Body of pancreas (tissue), 4 donors: Measurements from ENCODE around the gene CES3. TPM values are rescaled to one million over a fixed set of nuclear protein-coding genes. Genes with fewer than 3 reads are reported as not detected.

ENCODE experiments used
- ATAC-seq: fragments of 150-250 bp; one replicate; pipeline ENCODE4 v1.9.1; 2016
- DNase-seq, 4 donors: peaks; one replicate each; pipeline ENCODE4 v3.0.0-alpha.2; 2019
- H3K27ac ChIP-seq, 4 donors: fragments of 200-600 bp; sonication (generic); 1 replicate in 3 of 4; 2 replicates in 1 of 4; pipeline versions ENCODE4 v1.5.1 to v1.6.1; 2016 to 2019; ENCODE audit warnings: mild to moderate bottlenecking in 1 of 4, mixed read lengths in 1 of 4, moderate library complexity in 1 of 4
- H3K27me3 ChIP-seq, 2 donors: fragments of 200-600 bp; sonication (generic); one replicate each; pipeline ENCODE4 v1.6.0; 2016; ENCODE audit warnings: mild to moderate bottlenecking in 1 of 2
- H3K36me3 ChIP-seq, 2 donors: fragments of 200-600 bp; sonication (generic); replicated peaks in 1 of 2; 2 replicates each; pipeline ENCODE4 v1.5.1; 2016; ENCODE audit warnings: low read depth in 2 of 2; ENCODE audit not compliant: insufficient read depth in 1 of 2
- H3K4me1 ChIP-seq: fragments of 200-600 bp; sonication (generic); one replicate; pipeline ENCODE4 v1.6.0; 2016
- H3K4me3 ChIP-seq, 2 donors: fragments of 200-600 bp; sonication (generic); 1 replicate in 1 of 2; 2 replicates in 1 of 2; pipeline ENCODE4 v1.5.1; 2016 to 2019
- H3K9me3 ChIP-seq, 3 donors: fragments of 200-600 bp; sonication (generic); 1 replicate in 2 of 3; 2 replicates in 1 of 3; pipeline ENCODE4 v1.5.1; 2016
- POLR2A ChIP-seq, 3 donors: fragments of 450-650 bp; IDR thresholded peaks; one replicate each; pipeline ENCODE4 v1.6.1; 2016; ENCODE audit warnings: antibody characterized with exemption in 3 of 3, mild to moderate bottlenecking in 2 of 3
- WGBS, 2 donors: methylation state at CpG; one replicate each; pipeline ENCODE4 v1.1.5; 2017; 5-methylcytosine and 5-hydroxymethylcytosine counted together
- intact Hi-C: fragments of 100-400 bp; cut with DNase I; formaldehyde crosslinking; loops from one replicate; pipeline ENCODE4 v1.15.1; 2023
- total RNA-seq, 2 donors: library from RNA; depleted of rRNA; stranded (reverse); fragments of >200 nt; gene quantifications; one replicate each; pipeline ENCODE4 v1.1.0, GENCODE V29; 2016
- TF ChIP-seq, protein P1 (sequence below), 7 experiments: fragments of 450-650 bp in 4 of 7; fragments of 200-600 bp in 3 of 7; sonication (generic) in 3 of 7; IDR thresholded peaks; one replicate each; pipeline ENCODE4 v1.5.1; 2016 to 2019; ENCODE audit warnings: antibody characterized with exemption in 7 of 7

CES3 gene
- total RNA-seq, 2 donors from 2014 or later: 5.2 to 5.6 TPM

DNA sequence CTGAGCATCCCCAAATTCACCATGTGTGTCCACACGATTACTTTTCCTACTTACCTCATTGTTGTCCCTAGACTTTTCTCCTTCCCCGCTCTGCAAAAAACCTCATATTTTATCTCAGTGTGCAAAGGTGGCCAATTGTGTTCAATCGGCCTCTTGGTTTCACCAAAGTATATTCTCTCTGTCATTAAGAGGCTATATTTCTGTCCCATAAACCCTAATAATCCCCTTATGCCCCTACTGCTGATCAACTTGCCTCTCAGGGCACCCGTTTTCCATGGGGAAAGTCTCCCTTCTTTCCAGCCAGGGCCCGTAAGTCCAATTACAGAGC lies 14.1 kb upstream of the CES3 start:
- intact Hi-C loops: no loop called here
- no peak for TF ChIP-seq POLR2A (IDR thresholded peaks at IDR 0.05)
- TF ChIP-seq, protein P1, sequence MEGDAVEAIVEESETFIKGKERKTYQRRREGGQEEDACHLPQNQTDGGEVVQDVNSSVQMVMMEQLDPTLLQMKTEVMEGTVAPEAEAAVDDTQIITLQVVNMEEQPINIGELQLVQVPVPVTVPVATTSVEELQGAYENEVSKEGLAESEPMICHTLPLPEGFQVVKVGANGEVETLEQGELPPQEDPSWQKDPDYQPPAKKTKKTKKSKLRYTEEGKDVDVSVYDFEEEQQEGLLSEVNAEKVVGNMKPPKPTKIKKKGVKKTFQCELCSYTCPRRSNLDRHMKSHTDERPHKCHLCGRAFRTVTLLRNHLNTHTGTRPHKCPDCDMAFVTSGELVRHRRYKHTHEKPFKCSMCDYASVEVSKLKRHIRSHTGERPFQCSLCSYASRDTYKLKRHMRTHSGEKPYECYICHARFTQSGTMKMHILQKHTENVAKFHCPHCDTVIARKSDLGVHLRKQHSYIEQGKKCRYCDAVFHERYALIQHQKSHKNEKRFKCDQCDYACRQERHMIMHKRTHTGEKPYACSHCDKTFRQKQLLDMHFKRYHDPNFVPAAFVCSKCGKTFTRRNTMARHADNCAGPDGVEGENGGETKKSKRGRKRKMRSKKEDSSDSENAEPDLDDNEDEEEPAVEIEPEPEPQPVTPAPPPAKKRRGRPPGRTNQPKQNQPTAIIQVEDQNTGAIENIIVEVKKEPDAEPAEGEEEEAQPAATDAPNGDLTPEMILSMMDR (IDR thresholded peaks at IDR 0.05): no peak
- no peak overlapping the region for H3K4me3 ChIP-seq
- H3K27ac ChIP-seq: no peak overlapping the region
- peaks cover 0 to 9% of the 10 kb centered on the region in 2 donors for H3K27me3 ChIP-seq
- no peaks in the 10 kb centered on the region for H3K9me3 ChIP-seq
- no peak for DNase-seq
- H3K36me3 ChIP-seq: peaks cover 3 to 7% of the 10 kb centered on the region in 2 donors
- 19 to 20% methylated on average over 5 of the region's 5 CpGs for WGBS, 2 donors
- peaks cover 10% of the 10 kb centered on the region for H3K4me1 ChIP-seq
- no peak for ATAC-seq

DNA sequence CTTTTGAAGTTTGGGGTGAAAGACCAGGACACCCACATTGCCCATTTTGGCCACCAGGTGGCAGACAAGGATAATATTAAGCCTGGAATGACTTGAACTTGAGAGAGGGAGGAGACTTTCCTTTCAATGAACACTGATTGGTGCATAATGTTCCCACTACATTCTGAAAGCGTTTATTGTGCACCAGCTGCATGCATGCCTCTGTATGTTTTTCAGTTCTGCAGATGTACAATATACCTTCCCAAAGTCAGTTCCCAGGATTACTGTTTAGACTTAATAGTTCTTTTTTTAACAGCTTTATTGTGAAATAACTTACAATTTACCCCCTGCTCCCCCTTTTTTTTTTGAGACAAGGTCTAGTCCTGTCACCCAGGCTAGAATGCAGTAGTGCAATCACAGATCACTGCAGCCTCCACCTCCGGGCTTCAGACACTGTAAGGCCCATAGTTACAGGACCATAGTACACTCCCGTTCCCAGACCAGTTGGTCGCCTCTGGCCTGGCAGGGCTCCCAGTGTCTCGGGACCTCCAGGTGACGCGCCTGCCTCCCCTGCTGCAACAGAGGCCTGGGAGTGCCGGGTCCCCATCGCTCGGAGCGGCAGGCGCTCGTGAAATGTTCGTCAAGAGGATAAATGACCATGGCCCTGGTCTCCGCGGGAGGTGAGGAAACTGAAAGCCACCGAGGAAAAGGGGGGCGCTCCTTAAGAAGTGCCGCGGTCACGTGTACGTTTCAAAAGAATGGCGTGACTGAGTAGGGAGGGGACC lies 13.6 kb upstream of the CES3 start:
- WGBS, 2 donors: 0 to 1% methylated on average over 22 to 23 of the region's 23 CpGs
- intact Hi-C loops: no loop called here

DNA sequence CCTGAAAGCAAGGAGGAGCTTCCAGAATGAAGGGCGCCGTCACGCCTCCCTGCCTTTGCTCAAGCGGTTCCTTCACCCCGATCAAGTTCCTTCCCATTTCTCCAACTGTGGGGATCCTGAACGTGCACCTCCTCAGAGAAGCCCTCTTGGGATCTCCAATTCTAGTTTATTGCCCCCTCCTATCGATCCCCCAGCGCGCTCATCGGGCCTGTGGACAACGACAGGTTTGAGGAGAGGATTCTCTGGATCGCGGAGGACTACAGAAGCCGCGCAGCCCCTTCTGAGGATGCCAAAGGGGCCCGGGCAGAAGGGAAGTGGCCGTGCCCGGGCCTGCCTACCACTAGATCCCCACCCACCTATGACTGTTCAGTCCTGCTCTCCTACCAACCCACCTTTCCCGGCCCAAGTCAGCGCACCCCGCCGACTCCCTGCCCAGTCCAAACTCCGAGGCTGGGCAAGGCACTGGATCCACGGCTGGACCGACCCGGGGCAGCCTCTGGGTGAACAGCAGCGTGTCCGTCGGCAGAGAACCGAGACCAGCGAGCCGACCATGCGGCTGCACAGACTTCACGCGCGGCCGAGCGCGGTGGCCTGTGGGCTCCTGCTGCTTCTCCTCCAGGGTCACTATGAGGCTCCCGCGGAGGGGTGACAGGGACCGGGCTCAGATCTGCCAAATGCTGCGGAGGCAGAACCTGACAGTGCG lies 12.8 kb upstream of the CES3 start:
- Histone ChIP-seq H3K4me3 (peak overlapping the region in 1 of 2 donors; percentile 47), H3K36me3 (no peaks in the 10 kb centered on the region), H3K27ac (no peak overlapping the region), H3K9me3 (no peaks in the 10 kb centered on the region), H3K27me3 (peaks cover 0 to 9% of the 10 kb centered on the region in 2 donors), H3K4me1 (peaks cover 10% of the 10 kb centered on the region)
- ATAC-seq (peak; percentile 28), DNase-seq (peak in 2 of 4 donors; percentile 30 to 37)
- WGBS, 2 donors: 0 to 1% methylated on average over 15 to 44 of the region's 44 CpGs
- TF ChIP-seq, protein P1 (IDR thresholded peaks at IDR 0.05): no peak
- no peak for TF ChIP-seq POLR2A (IDR thresholded peaks at IDR 0.05)
- intact Hi-C loops: no loop called here

More for the DNA sequence above, 13.6 kb upstream of the CES3 start:
- no peak for TF ChIP-seq POLR2A (IDR thresholded peaks at IDR 0.05)
- TF ChIP-seq, protein P1 (IDR thresholded peaks at IDR 0.05): peak; percentile 70 to 92 (median 90)
- Histone ChIP-seq H3K27me3 (peaks cover 0 to 9% of the 10 kb centered on the region in 2 donors), H3K27ac (no peak overlapping the region), H3K4me1 (peaks cover 10% of the 10 kb centered on the region), H3K4me3 (peak overlapping the region in 1 of 2 donors; percentile 47), H3K9me3 (no peaks in the 10 kb centered on the region), H3K36me3 (peaks cover 0 to 1% of the 10 kb centered on the region in 2 donors)
- ATAC-seq (peak; percentile 88), DNase-seq (peak; percentile 82 to 92 (median 85))

DNA sequence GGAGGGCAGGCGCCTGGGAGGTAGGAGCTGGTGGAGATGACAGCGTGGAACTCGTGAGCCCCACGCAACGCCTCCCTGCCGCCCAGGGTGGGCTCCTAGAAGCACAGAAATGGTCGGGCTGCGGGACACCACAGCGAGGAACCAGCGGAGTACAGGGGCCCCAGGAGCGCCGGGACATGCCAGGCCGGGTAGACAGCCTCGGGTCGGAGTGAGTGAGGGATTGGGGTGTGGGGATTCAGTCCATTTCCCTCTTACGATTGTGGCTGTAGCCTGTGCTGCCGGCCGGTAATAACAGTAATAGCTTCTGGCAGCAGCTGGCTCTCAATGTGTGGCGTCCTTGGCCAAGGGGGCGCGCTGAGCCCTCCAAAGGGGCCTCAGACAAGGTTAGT lies 12.2 kb upstream of the CES3 start:
- peaks cover 10% of the 10 kb centered on the region for H3K4me1 ChIP-seq
- H3K9me3 ChIP-seq: no peaks in the 10 kb centered on the region
- no peak for ATAC-seq
- 28 to 53% methylated on average over 9 to 21 of the region's 21 CpGs for WGBS, 2 donors
- H3K27me3 ChIP-seq: peaks cover 0 to 9% of the 10 kb centered on the region in 2 donors
- DNase-seq: no peak
- H3K36me3 ChIP-seq: no peaks in the 10 kb centered on the region
- H3K4me3 ChIP-seq: no peak overlapping the region
- intact Hi-C loops: no loop called here
- no peak overlapping the region for H3K27ac ChIP-seq
- no peak for TF ChIP-seq POLR2A (IDR thresholded peaks at IDR 0.05)
- TF ChIP-seq, protein P1 (IDR thresholded peaks at IDR 0.05): no peak
